ENCODE results near the gene TCF4. TPM values are rescaled to one million over a fixed set of nuclear protein-coding genes. Genes with fewer than 3 reads are reported as not detected.

TCF4 gene
- total RNA-seq, 1 experiment from 2014 or later, result 93.7 TPM

DNA sequence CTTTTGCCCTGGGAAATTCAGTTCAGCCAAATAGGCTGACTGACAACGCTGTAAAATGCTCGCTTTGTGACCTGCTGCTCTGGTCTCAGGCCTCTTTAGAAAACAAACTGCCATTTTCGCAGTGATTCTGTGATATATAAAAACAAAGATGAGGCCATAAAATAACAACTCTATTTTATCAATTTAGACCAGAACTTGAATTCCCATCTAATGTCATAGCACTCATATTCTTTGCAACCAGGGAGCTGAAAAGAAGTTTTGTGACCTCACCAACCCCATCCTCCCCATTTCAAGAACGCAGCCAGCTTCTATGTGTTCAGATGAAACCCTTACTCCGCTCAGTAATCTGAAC is 40.3 kb downstream of the TCF4 start:
- no TSS peak for BruUV-seq (replicated peaks)
- ChIA-PET POLR2A (no interaction called here), CTCF (no interaction called here)
- intact Hi-C loops (cut with micrococcal nuclease; ENCODE audit: unreplicated experiment), result no loop called here
- DNase-seq, result no peak
- Mint-ChIP-seq H3K4me1 (ENCODE audit: low read depth, unreplicated experiment) (no peaks in the 10 kb centered on the region), H3K27ac (ENCODE audit: unreplicated experiment) (no peak overlapping the region), H3K36me3 (ENCODE audit: insufficient read depth, unreplicated experiment) (no peaks in the 10 kb centered on the region), H3K4me3 (ENCODE audit: unreplicated experiment) (no peak overlapping the region), H3K27me3 (ENCODE audit: insufficient read depth, unreplicated experiment) (no peaks in the 10 kb centered on the region), H3K9me3 (ENCODE audit: unreplicated experiment) (no peaks in the 10 kb centered on the region)
- Histone ChIP-seq H3K4me1 (no peaks in the 10 kb centered on the region), H3K36me3 (ENCODE audit: control insufficient read depth, insufficient read depth, low read length) (no peaks in the 10 kb centered on the region), H3K4me3 (ENCODE audit: low read depth, low read length) (no peak overlapping the region), H3K9me3 (no peaks in the 10 kb centered on the region), H3K27me3 (replicated peaks; ENCODE audit: control insufficient read depth, insufficient read depth, low read length) (no peaks in the 10 kb centered on the region)
- TF ChIP-seq, protein P1, sequence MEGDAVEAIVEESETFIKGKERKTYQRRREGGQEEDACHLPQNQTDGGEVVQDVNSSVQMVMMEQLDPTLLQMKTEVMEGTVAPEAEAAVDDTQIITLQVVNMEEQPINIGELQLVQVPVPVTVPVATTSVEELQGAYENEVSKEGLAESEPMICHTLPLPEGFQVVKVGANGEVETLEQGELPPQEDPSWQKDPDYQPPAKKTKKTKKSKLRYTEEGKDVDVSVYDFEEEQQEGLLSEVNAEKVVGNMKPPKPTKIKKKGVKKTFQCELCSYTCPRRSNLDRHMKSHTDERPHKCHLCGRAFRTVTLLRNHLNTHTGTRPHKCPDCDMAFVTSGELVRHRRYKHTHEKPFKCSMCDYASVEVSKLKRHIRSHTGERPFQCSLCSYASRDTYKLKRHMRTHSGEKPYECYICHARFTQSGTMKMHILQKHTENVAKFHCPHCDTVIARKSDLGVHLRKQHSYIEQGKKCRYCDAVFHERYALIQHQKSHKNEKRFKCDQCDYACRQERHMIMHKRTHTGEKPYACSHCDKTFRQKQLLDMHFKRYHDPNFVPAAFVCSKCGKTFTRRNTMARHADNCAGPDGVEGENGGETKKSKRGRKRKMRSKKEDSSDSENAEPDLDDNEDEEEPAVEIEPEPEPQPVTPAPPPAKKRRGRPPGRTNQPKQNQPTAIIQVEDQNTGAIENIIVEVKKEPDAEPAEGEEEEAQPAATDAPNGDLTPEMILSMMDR (IDR thresholded peaks at IDR 0.05; ENCODE audit: insufficient read depth in 1 of 2, low read depth in 1 of 2, low read length in 1 of 2, severe bottlenecking in 1 of 2, unreplicated experiment in 1 of 2), result no peak

DNA sequence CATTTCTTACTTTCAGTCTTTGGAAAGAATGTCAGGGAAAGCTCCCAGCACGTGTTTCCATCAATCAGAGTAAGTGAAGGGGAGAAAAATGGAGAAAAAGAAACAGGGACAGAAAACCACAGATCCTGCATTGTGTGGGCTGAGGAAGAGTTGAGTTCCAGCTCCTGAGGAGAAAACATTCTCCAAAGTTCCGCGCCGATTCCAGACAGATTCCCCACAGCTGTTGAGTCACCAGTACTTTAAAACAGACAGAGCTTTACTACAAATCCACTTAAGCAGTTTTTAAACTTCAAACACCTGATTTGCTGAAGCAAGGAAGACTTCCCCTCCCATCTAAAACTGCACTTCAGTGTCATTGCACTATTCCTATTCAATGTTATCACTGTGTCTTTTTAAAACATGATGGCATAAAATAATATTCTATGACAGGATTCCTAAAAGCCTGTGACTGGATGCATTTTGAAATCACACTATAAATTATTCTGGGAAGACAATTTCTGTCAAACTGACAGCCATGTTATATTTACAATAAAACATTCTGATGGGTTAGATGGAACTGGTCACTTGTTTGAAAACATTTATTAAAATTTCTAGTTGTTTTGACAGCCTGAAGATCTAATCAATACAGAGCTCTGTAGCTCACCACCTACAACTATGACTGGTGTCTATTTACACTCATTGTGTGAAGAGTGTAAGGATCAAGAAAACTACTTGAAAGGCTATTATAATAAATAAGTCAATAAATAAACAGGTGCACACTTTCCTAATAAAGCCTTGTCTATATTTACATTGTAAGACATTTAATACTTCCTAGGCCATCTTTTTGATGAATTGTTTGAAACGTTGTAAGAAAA is 40.9 kb downstream of the TCF4 start:
- intact Hi-C loops (cut with micrococcal nuclease; ENCODE audit: unreplicated experiment), result no loop called here
- Mint-ChIP-seq H3K4me1 (ENCODE audit: low read depth, unreplicated experiment) (no peaks in the 10 kb centered on the region), H3K36me3 (ENCODE audit: insufficient read depth, unreplicated experiment) (no peaks in the 10 kb centered on the region), H3K27ac (ENCODE audit: unreplicated experiment) (no peak overlapping the region), H3K27me3 (ENCODE audit: insufficient read depth, unreplicated experiment) (no peaks in the 10 kb centered on the region), H3K4me3 (ENCODE audit: unreplicated experiment) (no peak overlapping the region), H3K9me3 (ENCODE audit: unreplicated experiment) (no peaks in the 10 kb centered on the region)
- ChIA-PET CTCF (no interaction called here), POLR2A (no interaction called here)
- H3K36me3 ChIP-seq (ENCODE audit: control insufficient read depth, insufficient read depth, low read length), result no peaks in the 10 kb centered on the region
- no TSS peak for BruUV-seq (replicated peaks)
- H3K9me3 ChIP-seq, result no peaks in the 10 kb centered on the region
- no peaks in the 10 kb centered on the region for H3K4me1 ChIP-seq
- TF ChIP-seq, protein P1 (IDR thresholded peaks at IDR 0.05; ENCODE audit: insufficient read depth in 1 of 2, low read depth in 1 of 2, low read length in 1 of 2, severe bottlenecking in 1 of 2, unreplicated experiment in 1 of 2), result no peak
- H3K27me3 ChIP-seq (replicated peaks; ENCODE audit: control insufficient read depth, insufficient read depth, low read length), result no peaks in the 10 kb centered on the region
- H3K4me3 ChIP-seq (ENCODE audit: low read depth, low read length), result no peak overlapping the region
- DNase-seq, result no peak

DNA sequence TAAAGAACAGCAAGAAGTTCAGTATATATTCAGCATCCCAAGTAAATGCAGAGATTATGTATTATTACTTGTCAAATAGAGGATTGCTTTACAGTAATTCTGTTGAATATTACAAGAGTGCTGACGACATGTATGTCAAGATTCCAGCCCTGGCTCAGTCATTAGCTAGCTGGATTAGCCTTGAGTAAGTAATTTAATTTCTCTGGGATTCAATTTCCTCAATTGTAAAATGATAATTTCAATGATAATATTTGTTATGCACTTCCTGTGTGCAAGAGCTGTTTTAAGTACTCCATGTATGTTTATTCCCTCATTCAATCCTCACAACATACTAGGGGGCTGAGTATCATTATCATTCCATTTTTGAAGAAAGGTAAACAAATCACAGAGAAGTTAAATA is 44.0 kb downstream of the TCF4 start:
- Mint-ChIP-seq H3K4me3 (ENCODE audit: unreplicated experiment) (no peak overlapping the region), H3K27ac (ENCODE audit: unreplicated experiment) (no peak overlapping the region), H3K4me1 (ENCODE audit: low read depth, unreplicated experiment) (no peaks in the 10 kb centered on the region), H3K27me3 (ENCODE audit: insufficient read depth, unreplicated experiment) (no peaks in the 10 kb centered on the region), H3K9me3 (ENCODE audit: unreplicated experiment) (no peaks in the 10 kb centered on the region), H3K36me3 (ENCODE audit: insufficient read depth, unreplicated experiment) (no peaks in the 10 kb centered on the region)
- TF ChIP-seq, protein P1 (IDR thresholded peaks at IDR 0.05; ENCODE audit: insufficient read depth in 1 of 2, low read depth in 1 of 2, low read length in 1 of 2, severe bottlenecking in 1 of 2, unreplicated experiment in 1 of 2), result no peak
- POLR2A ChIA-PET, result no interaction called here
- Histone ChIP-seq H3K4me3 (ENCODE audit: low read depth, low read length) (no peak overlapping the region), H3K36me3 (ENCODE audit: control insufficient read depth, insufficient read depth, low read length) (no peaks in the 10 kb centered on the region), H3K9me3 (no peaks in the 10 kb centered on the region), H3K27me3 (replicated peaks; ENCODE audit: control insufficient read depth, insufficient read depth, low read length) (no peaks in the 10 kb centered on the region), H3K4me1 (no peaks in the 10 kb centered on the region)
- CTCF ChIA-PET, result no interaction called here
- DNase-seq, result no peak
- no TSS peak for BruUV-seq (replicated peaks)
- intact Hi-C loops (cut with micrococcal nuclease; ENCODE audit: unreplicated experiment), result no loop called here

Measured in Caco-2 (cell line).